Neuronal stem cell (in vitro differentiated cells): ENCODE results near the gene ABCC4.

Experiments used
- DNase-seq: peaks from one replicate; pipeline ENCODE4 v3.0.0-alpha.2; 2013; ENCODE audit warnings: low spot score
- H2AFZ ChIP-seq: one replicate; pipeline ENCODE4 v1.6.1; 2013; ENCODE audit warnings: mild to moderate bottlenecking, low read length, inconsistent platforms
- H2AK5ac ChIP-seq: 2 replicates; pipeline ENCODE4 v1.6.1; 2013; ENCODE audit warnings: low read depth, mild to moderate bottlenecking, inconsistent platforms, low read length, moderate library complexity, mixed read lengths
- H2BK120ac ChIP-seq: 2 replicates; pipeline ENCODE4 v1.6.1; 2013; ENCODE audit warnings: low read depth, mild to moderate bottlenecking, inconsistent platforms, low read length, moderate library complexity, mixed read lengths
- H2BK12ac ChIP-seq: one replicate; pipeline ENCODE4 v1.6.1; 2013; ENCODE audit warnings: low read length, inconsistent platforms
- H2BK15ac ChIP-seq: 2 replicates; pipeline ENCODE4 v1.6.1; 2013; ENCODE audit warnings: mild to moderate bottlenecking, low read length, inconsistent platforms, mixed read lengths
- H2BK5ac ChIP-seq: one replicate; pipeline ENCODE4 v1.6.1; 2013; ENCODE audit warnings: inconsistent platforms, mild to moderate bottlenecking, low read length, moderate library complexity
- H3K14ac ChIP-seq: one replicate; pipeline ENCODE4 v1.6.1; 2013; ENCODE audit warnings: low read length, inconsistent platforms
- H3K18ac ChIP-seq: 2 replicates; pipeline ENCODE4 v1.6.1; 2013; ENCODE audit warnings: low read length, inconsistent platforms
- H3K23ac ChIP-seq: 2 replicates; pipeline ENCODE4 v1.6.1; 2013; ENCODE audit warnings: low read depth, mild to moderate bottlenecking, mixed read lengths, low read length, inconsistent platforms; ENCODE audit not compliant: poor library complexity
- H3K27ac ChIP-seq: replicated peaks from 3 replicates; pipeline ENCODE4 v1.5.1; 2013; ENCODE audit warnings: low read length, inconsistent platforms
- H3K27me3 ChIP-seq, 3 experiments: 2 replicates each; pipeline ENCODE4 v1.6.1; 2013; ENCODE audit warnings: low read length in 3 of 3, mild to moderate bottlenecking in 2 of 3, inconsistent platforms in 1 of 3, low read depth in 1 of 3, mixed read lengths in 1 of 3, moderate library complexity in 1 of 3; ENCODE audit not compliant: control insufficient read depth in 3 of 3, insufficient read depth in 3 of 3
- H3K36me3 ChIP-seq, 2 donors: replicated peaks in 1 of 2; 2 replicates each; pipeline ENCODE4 v1.6.1; 2013; ENCODE audit warnings: low read length in 2 of 2; ENCODE audit not compliant: control insufficient read depth in 2 of 2, insufficient read depth in 2 of 2
- H3K4ac ChIP-seq: 2 replicates; pipeline ENCODE4 v1.6.1; 2013; ENCODE audit warnings: inconsistent platforms, mild to moderate bottlenecking, low read length, moderate library complexity
- H3K4me1 ChIP-seq, 2 donors: 1 replicate in 1 of 2; 2 replicates in 1 of 2; pipeline ENCODE4 v1.6.1; 2013; ENCODE audit warnings: low read length in 2 of 2, low read depth in 1 of 2; ENCODE audit not compliant: control insufficient read depth in 2 of 2, insufficient read depth in 1 of 2
- H3K4me2 ChIP-seq: one replicate; pipeline ENCODE4 v1.6.1; 2013; ENCODE audit warnings: mild to moderate bottlenecking, low read length, inconsistent platforms; ENCODE audit not compliant: insufficient read depth, poor library complexity, severe bottlenecking
- H3K4me3 ChIP-seq, 2 donors: 2 replicates each; pipeline ENCODE4 v1.5.1; 2013; ENCODE audit warnings: low read length in 2 of 2, mild to moderate bottlenecking in 2 of 2, inconsistent platforms in 1 of 2, moderate library complexity in 1 of 2
- H3K79me1 ChIP-seq: one replicate; pipeline ENCODE4 v1.6.1; 2013; ENCODE audit warnings: low read depth, mild to moderate bottlenecking, inconsistent platforms, low read length, moderate library complexity
- H3K9ac ChIP-seq: one replicate; pipeline ENCODE4 v1.6.1; 2013; ENCODE audit warnings: mild to moderate bottlenecking, low read depth, low read length, inconsistent platforms; ENCODE audit not compliant: poor library complexity
- H3K9me3 ChIP-seq, 2 donors: replicated peaks in 1 of 2; 2 replicates each; pipeline versions ENCODE3 to v1.6.1; 2013; ENCODE audit warnings: low read length in 2 of 2, mild to moderate bottlenecking in 2 of 2, inconsistent platforms in 1 of 2, low read depth in 1 of 2, mixed read lengths in 1 of 2, moderate library complexity in 1 of 2; ENCODE audit not compliant: control insufficient read depth in 2 of 2, insufficient read depth in 1 of 2
- H4K8ac ChIP-seq: one replicate; pipeline ENCODE4 v1.6.1; 2013; ENCODE audit warnings: low read depth, mild to moderate bottlenecking, inconsistent platforms, low read length, moderate library complexity
- H4K91ac ChIP-seq: one replicate; pipeline ENCODE4 v1.6.1; 2013; ENCODE audit warnings: low read length, low read depth, mild to moderate bottlenecking, inconsistent platforms; ENCODE audit not compliant: poor library complexity
- WGBS, 2 donors: extraction: QIAGEN DNeasy Blood & Tissue Kit; methylation state at CpG; one replicate each; pipeline ENCODE4 v1.1.7; 2013; ENCODE audit warnings: missing lambda C conversion rate in 2 of 2, mixed read lengths in 1 of 2; ENCODE audit not compliant: insufficient read length in 2 of 2, insufficient replicate concordance in 1 of 2; ENCODE audit errors: extremely low coverage in 2 of 2; 5-methylcytosine and 5-hydroxymethylcytosine counted together

Gene ABCC4

DNA sequence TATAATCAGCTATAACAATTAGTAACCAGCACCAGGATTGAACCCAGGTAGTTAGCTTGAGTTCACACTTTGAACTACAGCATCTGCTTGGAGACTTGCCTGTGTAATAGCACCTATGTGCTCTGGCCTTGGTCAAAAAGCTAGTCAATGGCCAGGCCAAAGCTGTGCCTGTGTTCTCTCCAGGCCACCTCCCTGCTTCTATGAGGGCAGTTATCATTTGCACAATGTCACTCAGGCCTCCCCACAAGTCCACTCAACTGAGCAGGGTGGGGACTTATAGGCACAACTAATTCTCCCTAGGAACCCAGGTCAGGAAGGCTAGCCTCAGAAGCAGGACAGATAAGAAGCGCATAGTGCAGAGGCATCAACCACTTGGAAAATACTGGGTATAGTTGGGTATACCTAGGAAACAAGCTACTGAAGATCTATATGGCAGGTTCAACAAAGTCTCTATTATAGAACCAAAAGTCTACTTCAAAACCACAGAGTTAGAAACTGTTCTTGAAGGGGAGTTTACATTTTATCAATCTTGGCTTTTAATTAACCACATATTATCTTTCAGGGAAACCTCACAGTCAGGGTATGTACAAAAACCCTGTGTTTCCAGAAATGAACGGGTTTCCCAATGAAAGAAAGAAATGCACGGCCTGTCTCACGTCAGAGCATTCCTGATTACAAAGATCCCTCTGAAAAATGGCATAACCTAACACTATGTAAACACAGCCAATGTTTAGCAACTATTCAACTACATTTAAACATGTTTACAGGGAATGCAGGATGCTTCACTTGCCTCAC is 140.9 kb downstream of the ABCC4 start:
- Histone ChIP-seq H3K79me1 (no peaks in the 10 kb centered on the region), H3K4ac (no peak overlapping the region), H2BK12ac (no peak overlapping the region), H2BK15ac (no peak overlapping the region), H3K4me1 (peaks cover 5% of the 10 kb centered on the region in 2 donors), H4K8ac (no peak overlapping the region), H3K9me3 (peaks cover 0 to 3% of the 10 kb centered on the region in 2 donors), H2BK120ac (no peak overlapping the region), H3K14ac (no peak overlapping the region), H3K23ac (no peak overlapping the region), H3K18ac (no peak overlapping the region), H2AK5ac (no peak overlapping the region), H3K9ac (no peak overlapping the region), H3K27ac (no peak overlapping the region), H4K91ac (no peak overlapping the region), H3K36me3 (peaks cover 3 to 28% of the 10 kb centered on the region in 2 donors), H3K4me2 (no peak overlapping the region), H2BK5ac (no peak overlapping the region), H3K27me3 (no peaks in the 10 kb centered on the region), H2AFZ (no peak overlapping the region), H3K4me3 (no peak overlapping the region)
- no peak for DNase-seq
- no CpG with 5 or more reads among the region's 4 CpGs for WGBS, 2 donors

- H3K9ac ChIP-seq: no peak overlapping the region
- no peak for DNase-seq
- no peak overlapping the region for H3K4me3 ChIP-seq
- no peak overlapping the region for H4K8ac ChIP-seq
- H3K4ac ChIP-seq: no peak overlapping the region
- H3K27ac ChIP-seq: no peak overlapping the region
- H2BK120ac ChIP-seq: no peak overlapping the region
- no peak overlapping the region for H2BK5ac ChIP-seq
- no peak overlapping the region for H3K4me2 ChIP-seq
- H3K18ac ChIP-seq: no peak overlapping the region
- H2AK5ac ChIP-seq: no peak overlapping the region
- no peaks in the 10 kb centered on the region for H3K27me3 ChIP-seq
- H3K14ac ChIP-seq: no peak overlapping the region
- no peak overlapping the region for H2BK12ac ChIP-seq
- no peak overlapping the region for H4K91ac ChIP-seq
- no peak overlapping the region for H2BK15ac ChIP-seq
- peaks cover 0 to 21% of the 10 kb centered on the region in 2 donors for H3K36me3 ChIP-seq
- no peak overlapping the region for H3K23ac ChIP-seq
- no peak overlapping the region for H2AFZ ChIP-seq
- peaks cover 0 to 3% of the 10 kb centered on the region in 2 donors for H3K9me3 ChIP-seq
- peaks cover 6 to 8% of the 10 kb centered on the region in 2 donors for H3K4me1 ChIP-seq
- WGBS, 2 donors: no CpG with 5 or more reads among the region's 6 CpGs
- H3K79me1 ChIP-seq: no peaks in the 10 kb centered on the region
These were observed 141.8 kb downstream of the ABCC4 start for GRCh38 chr13:95159458-95159857.

GRCh38 chr13:95156208-95156607 is 145.0 kb downstream of the ABCC4 start:
- WGBS, 2 donors: 100% methylated on average over 1 of the region's 3 CpGs; no CpG with 5 or more reads in 1 of the 2 donors
- Histone ChIP-seq H3K18ac (no peak overlapping the region), H3K4me2 (no peak overlapping the region), H3K14ac (no peak overlapping the region), H4K8ac (no peak overlapping the region), H2BK15ac (no peak overlapping the region), H3K4me1 (peaks cover 5 to 16% of the 10 kb centered on the region in 2 donors), H3K4me3 (no peak overlapping the region), H2BK120ac (no peak overlapping the region), H2AK5ac (no peak overlapping the region), H2AFZ (no peak overlapping the region), H3K9ac (no peak overlapping the region), H3K36me3 (peaks cover 0 to 7% of the 10 kb centered on the region in 2 donors), H3K23ac (no peak overlapping the region), H4K91ac (no peak overlapping the region), H3K79me1 (no peaks in the 10 kb centered on the region), H3K27me3 (no peaks in the 10 kb centered on the region), H3K9me3 (no peaks in the 10 kb centered on the region), H2BK12ac (no peak overlapping the region), H2BK5ac (no peak overlapping the region), H3K4ac (no peak overlapping the region), H3K27ac (no peak overlapping the region)
- DNase-seq: no peak

GRCh38 chr13:95155504-95155903 is 145.7 kb downstream of the ABCC4 start:
- Histone ChIP-seq H2AFZ (no peak overlapping the region), H2BK120ac (no peak overlapping the region), H2BK12ac (no peak overlapping the region), H3K4ac (no peak overlapping the region), H3K23ac (no peak overlapping the region), H2BK5ac (no peak overlapping the region), H3K9ac (no peak overlapping the region), H3K4me3 (no peak overlapping the region), H3K4me1 (peaks cover 5 to 16% of the 10 kb centered on the region in 2 donors), H2AK5ac (no peak overlapping the region), H3K18ac (no peak overlapping the region), H3K79me1 (no peaks in the 10 kb centered on the region), H3K36me3 (peaks cover 0 to 7% of the 10 kb centered on the region in 2 donors), H3K4me2 (no peak overlapping the region), H2BK15ac (no peak overlapping the region), H3K27ac (no peak overlapping the region), H4K91ac (no peak overlapping the region), H4K8ac (no peak overlapping the region), H3K14ac (no peak overlapping the region), H3K9me3 (no peaks in the 10 kb centered on the region), H3K27me3 (no peaks in the 10 kb centered on the region)
- WGBS, 2 donors: no CpG with 5 or more reads among the region's 3 CpGs
- no peak for DNase-seq
